GM12874 (cell line): ENCODE results near the gene STAG3.

Experiments used
- CTCF ChIP-seq: IDR thresholded peaks from 2 replicates; pipeline ENCODE4 v1.5.1; 2011; ENCODE audit warnings: low read depth, mild to moderate bottlenecking, control low read depth, low read length, moderate library complexity; ENCODE audit not compliant: insufficient read depth

The STAG3 gene

GRCh38 chr7:100157334-100158228 is 20.1 kb upstream of the STAG3 start:
- TF ChIP-seq CTCF: no peak

- no peak for TF ChIP-seq CTCF
These were observed 19.3 kb upstream of the STAG3 start, which contains the start of gene TRAPPC14 for GRCh38 chr7:100158229-100159098. Gene TRAPPC14, minus strand, starts transcription at chr7:100158723. Its CDS starts 224 bp downstream, at chr7:100158499.

DNA sequence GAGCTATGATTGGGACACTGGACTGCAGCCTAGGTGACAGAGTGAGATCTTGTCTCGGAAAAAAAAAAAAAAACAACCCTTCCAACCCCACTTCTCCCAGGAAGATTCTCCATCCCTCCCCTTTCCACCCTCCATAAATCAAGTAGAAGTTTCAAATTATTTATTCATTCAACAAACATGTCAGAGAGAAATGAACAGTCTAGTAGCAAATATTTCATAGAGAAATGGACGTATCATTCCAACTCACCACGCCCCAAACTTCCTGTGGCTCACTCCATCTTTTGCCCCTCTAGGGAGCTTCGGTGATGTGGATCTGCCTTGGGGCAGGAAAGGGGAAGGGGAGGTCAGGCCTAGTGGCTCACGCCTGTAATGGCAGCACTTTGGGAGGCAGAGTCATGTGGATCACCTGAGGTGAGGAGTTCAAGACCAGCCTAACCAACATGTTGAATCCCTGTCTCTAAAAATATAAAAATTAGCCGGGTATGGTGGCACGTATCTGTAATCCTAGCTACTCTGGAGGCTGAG is 18.6 kb upstream of the STAG3 start:
- no peak for TF ChIP-seq CTCF

DNA sequence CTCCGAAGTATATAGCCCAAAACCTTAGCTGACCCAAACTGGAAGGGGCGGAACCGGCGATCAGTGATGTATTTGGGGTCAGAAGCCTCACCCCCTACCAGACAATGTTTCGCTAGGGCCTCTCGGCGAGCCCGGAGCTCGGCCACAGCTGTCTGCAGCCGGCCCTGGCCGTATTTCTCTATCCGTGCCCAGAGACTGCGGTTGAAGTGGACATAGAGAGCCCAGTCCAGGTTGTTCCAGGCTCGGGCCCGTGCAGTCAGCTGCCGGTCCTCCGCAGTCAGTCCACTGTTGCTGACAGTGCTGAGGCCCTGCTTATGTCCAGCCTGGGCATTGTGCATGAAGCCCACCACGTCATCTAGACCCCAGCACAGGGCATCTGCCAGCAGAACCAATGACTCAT is 17.7 kb upstream of the STAG3 start:
- no peak for TF ChIP-seq CTCF

DNA sequence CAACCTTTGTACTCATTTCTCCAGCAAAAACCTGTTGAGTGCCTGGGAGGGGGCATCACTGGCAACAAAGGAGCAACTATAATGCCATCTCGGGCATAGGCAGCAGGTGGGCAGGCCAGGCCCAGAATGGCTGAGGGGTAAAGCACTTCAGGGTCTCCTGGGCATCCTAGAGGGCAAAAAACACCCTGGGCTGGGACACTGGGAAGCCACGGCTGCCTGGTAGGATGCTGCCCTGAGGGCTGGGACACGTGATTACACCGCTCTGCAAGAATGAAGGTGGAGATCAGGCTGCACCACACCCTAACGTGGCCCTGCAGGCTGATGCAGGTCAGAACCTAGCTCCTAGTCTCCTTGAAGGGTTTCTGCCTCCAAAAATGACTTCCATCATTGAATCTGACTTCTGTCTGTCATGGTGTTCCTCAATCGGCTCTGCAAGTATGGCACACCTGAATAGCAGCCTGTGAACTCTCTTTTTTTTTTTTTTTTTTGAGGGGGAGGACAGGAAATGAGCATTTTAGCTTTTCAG is 14.6 kb upstream of the STAG3 start:
- TF ChIP-seq CTCF: no peak

- TF ChIP-seq CTCF: no peak
These were observed 13.8 kb upstream of the STAG3 start for GRCh38 chr7:100163871-100164270.
